NCI-H345 (cell line): ENCODE results near the gene RPUSD3.
A peak's percentile ranks its signal among the peaks of the same experiment; 100 is the strongest.

ENCODE experiments used
- DNase-seq: peaks from one replicate; lab custom pipeline; 2025; lab: John Stamatoyannopoulos, UW

Gene RPUSD3

DNA sequence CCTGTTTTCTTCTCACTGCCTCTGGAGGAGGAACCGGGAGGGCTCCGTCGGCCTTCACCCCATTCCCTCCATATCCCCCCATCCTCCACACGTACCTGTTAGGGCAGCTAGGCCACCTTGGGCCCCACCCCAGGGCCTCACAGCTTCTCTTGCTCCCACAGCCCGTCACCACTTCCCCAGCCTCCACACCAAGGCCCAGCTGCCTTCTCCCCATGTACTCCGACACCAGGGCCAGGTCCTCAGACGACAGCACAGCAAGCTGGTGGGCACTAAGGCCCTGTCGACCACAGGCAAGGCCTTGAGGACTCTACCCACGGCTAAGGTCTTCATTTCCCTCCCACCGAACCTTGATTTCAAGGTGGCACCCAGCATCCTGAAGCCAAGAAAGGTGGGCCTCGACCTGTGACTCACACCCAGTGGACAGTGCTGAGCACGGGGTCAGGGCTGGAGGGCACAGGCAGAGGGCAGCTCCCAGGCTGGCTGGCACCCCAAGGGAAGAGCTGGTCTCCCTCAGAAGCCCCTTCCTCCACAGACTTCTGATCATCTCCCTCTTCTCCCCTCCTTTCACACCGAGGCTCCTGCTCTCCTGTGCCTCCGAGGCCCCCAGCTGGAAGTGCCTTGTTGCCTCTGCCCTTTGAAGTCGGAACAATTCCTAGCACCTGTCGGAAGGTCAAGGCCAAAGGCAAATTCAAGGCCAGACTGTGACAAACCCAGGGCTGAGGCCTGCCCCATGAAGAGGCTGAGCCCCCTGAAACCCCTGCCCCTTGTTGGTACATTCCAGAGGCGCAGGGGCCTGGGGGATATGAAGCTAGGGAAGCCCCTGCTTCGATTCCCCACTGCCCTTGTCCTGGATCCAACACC, 9.1 kb downstream of the RPUSD3 start:
- no peak for DNase-seq

- no peak for DNase-seq
Measured at GRCh38 chr3:9833078-9833477, 10.7 kb downstream of the RPUSD3 start.

- DNase-seq, result no peak
Measured at GRCh38 chr3:9831253-9831652, 12.6 kb downstream of the RPUSD3 start.

DNA sequence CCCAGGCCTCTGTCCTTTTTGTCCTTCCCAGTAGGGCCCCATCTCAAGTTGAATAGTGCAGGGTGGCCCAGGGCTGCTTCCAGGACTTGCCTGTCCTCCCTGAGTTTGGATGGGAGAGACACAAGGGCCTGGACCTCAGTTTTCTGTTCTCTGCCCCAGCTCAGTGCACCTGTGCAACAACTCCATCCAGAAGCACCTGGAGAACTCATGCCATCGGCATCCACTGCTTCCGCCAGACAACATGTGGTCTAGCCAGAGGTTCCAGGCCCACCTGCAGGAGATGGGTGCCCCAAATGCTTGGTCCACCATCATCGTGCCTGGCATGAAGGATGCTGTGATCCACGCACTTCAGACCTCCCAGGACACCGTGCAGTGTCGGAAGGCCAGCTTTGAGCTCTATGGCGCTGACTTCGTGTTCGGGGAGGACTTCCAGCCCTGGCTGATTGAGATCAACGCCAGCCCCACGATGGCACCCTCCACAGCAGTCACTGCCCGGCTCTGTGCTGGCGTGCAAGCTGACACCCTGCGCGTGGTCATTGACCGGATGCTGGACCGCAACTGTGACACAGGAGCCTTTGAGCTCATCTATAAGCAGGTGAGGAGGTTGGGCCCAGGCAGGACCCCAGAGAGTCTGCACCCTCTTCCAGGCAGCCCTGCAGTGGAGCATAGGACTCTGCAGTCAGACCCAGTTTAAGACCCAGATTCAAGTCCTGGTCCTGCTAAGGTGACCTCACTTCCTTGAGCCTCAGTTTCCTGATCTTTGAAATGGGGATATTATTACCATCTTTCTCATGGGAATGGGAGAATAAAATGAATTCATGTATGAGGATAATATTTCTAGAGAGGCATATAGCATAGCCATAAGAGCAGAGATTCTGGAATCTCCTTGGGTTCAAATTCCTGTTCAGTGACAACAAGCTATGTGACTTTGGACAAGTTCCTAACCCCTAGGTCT, 14.7 kb downstream of the RPUSD3 start:
- no peak for DNase-seq

DNA sequence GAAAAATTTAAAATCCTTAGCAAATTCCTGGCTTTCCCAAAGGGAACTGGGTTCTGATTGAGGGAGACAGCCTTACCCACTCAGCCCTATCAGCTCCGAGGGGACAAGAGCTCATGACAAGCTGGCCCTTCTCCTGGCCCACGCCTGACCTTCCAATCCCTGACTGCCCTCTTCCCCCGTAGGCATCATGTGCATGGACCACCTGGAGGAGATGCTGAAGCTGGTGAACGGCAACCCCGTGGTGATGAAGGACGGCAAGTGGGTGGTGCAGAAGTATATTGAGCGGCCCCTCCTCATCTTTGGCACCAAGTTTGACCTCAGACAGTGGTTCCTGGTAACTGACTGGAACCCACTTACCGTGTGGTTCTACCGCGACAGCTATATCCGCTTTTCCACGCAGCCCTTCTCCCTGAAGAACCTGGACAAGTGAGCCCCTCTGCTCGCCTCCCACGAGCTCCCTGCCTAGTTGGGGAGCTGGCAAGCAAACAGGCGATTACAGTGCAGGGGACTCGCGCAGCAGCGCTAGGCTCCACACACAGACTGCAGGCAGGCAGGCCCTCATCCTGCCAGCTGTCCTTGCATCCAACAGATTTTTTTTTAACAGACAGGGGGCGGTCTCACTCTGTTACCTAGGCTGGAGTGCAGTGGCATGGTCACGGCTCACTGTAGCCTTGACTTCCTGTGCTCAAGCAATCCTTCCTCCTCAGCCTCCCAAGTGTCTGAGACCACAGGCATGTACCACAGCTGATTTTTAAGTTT, 16.8 kb downstream of the RPUSD3 start:
- no peak for DNase-seq

DNA sequence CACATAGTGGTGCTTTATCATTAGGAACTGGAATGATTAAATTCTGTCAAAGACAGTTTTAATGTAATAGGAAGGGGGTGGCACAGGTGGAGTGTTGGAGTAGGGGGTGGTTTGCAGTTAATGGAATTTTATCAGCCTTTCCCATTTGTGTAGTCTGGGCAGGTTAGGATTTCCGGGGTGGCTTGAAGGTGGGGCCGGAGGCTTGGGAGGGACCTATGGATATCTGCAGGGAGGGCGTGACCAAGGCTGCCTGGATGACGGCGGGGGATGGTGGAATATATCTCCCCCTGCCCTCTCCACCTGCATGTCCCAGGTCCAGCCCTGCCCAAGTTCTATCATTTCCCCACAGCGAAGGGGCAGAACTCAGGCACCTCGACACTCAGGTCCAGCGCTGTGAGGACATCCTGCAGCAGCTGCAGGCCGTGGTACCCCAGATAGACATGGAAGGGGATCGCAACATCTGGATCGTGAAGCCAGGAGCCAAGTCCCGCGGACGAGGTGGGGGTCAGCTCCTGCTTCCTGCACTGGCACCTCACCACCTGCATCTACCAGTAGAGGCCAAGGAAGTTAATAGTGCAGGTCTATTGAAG, 18.3 kb downstream of the RPUSD3 start:
- no peak for DNase-seq

GRCh38 chr3:9820946-9821345, 22.9 kb downstream of the RPUSD3 start:
- no peak for DNase-seq

DNA sequence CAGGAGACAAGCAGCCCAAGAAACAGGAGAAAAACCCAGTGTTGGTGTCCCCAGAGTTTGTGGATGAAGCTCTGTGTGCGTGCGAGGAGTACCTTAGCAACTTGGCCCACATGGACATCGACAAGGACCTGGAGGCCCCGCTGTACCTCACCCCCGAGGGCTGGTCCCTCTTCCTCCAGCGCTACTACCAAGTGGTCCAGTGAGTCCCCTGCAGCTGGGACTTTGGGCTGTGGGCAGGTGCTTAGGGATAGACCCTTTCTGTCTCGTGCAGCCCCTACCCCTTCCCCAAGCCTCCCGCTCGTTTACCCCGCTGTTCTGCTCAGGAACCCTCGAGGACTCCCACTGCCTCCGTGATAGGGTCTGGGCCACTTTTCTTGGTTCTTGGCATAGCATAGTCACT, 23.3 kb downstream of the RPUSD3 start:
- DNase-seq, result no peak

- no peak for DNase-seq
Measured at GRCh38 chr3:9818666-9819335, 25.0 kb downstream of the RPUSD3 start.

DNA sequence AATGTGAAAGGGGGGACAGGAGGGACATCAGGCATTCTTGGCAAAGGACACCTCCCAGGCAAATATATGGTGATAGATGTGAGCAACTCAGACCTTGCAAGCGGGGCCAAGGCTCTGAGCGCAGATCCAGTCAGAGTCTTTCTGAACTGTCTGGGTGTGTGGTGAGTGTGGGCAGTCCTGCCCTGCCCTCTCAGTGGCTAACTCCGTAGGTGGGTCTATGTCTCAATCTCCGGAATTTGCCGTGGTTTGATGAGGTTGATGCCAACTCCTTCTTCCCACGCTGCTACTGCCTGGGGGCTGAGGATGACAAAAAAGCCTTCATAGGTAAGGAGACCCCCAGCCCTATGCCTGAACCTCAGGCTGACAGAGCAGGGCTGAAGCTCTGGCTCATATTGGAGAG, 26.4 kb downstream of the RPUSD3 start:
- DNase-seq, result no peak

DNA sequence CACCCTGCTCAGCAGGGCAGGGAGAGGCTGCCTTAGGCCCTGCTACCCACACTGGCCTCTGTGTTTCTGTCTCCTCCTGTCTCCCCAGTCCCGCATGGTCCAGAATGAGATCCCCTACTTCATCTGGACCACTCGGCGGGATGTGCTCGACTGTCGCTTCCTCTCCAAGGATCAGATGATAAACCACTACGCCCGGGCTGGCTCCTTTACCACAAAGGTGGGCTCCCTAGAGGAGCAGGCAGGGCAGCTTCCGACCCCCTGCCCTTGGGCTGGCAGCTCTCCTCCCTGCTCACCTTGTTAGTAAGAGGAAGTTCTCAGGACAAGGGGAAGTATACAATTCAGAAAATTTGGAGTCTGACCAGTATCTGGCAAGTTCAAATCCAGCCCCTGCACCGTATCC, 27.8 kb downstream of the RPUSD3 start:
- no peak for DNase-seq

- DNase-seq, result no peak
Measured at GRCh38 chr3:9812870-9813483, 30.8 kb downstream of the RPUSD3 start.

GRCh38 chr3:9810846-9811245, 33.0 kb downstream of the RPUSD3 start:
- DNase-seq, result no peak

- DNase-seq, result no peak
Measured at GRCh38 chr3:9810433-9810770, 33.4 kb downstream of the RPUSD3 start.

- DNase-seq, result peak; percentile 45
Measured at GRCh38 chr3:9809615-9810432, 34.0 kb downstream of the RPUSD3 start, which contains the start of gene TTLL3. Gene TTLL3 (plus strand): TSS chr3:9810262. CDS start chr3:9810662, 400 bp downstream.

- DNase-seq, result no peak
Measured at GRCh38 chr3:9809239-9809614, 34.6 kb downstream of the RPUSD3 start.

DNA sequence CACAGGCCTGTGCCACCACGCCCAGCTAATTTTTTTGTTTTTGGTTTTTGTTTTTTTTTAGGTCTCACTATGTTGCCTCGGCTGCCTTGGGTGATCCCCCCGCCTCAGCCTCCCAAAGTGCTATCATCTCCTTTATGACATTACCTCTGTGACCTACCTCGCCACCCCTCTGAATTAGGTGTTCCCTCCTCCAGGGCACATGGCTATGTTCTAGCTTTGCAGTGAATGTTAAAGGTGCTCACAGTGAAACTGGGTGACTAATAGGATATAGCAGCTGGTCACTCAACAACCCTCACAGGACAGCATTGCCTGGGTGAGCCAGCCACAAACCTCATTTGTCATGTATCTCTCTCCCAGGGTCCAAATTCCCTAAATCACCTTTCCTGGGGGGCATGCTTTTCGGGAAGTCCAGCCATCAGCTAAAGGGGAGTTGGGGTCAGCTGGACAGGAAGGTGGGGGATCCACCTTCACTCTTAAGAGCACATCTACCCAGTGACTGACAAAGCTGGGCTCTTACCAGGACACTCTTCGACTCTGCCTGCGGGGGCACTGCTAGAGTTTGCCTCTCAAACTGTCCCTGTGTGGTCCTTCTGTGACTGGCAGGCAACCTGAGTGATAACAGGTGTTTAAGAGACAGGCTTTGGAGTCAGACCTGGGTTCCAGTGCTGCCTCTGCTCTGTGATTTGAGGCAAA, 35.3 kb downstream of the RPUSD3 start:
- peak; percentile 40 for DNase-seq

DNA sequence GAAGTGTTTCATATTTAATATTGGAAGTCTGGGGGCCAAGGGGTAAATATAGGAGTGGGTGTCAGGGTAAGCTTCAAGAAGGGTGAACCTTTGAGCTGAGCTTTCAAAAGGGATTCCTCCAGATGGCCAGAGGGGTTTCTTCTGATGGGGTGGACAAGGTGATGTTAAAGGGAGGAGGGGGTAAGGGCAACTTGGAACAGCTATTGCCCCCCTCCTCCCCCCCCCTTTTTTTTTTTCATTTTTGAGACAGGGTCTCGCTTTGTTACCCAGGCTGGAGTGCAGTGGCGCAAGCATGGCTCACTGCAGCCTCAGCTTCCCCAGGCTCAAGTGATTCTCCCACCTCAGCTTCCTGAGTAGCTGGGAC, 35.8 kb downstream of the RPUSD3 start:
- no peak for DNase-seq
